Measurements from ENCODE around the gene SEMA4D. TPM values are rescaled to one million over a fixed set of nuclear protein-coding genes. Genes with fewer than 3 reads are reported as not detected.

SEMA4D gene
- total RNA-seq, 4 donors from 2014 or later: 37.3 to 50.1 (median 42.6) TPM

GRCh38 chr9:89368978-89369377, 128.9 kb downstream of the SEMA4D start:
- H3K36me3 ChIP-seq: no peaks in the 10 kb centered on the region
- no peak overlapping the region for H3K4me3 ChIP-seq
- DNase-seq (ENCODE audit: low spot score in 2 of 2): no peak
- H3K27me3 ChIP-seq: no peaks in the 10 kb centered on the region
- H3K4me1 ChIP-seq: peaks cover 9% of the 10 kb centered on the region
- H3K27ac ChIP-seq: no peak overlapping the region
- WGBS: 100% methylated on average over 5 of the region's 8 CpGs
- no peaks in the 10 kb centered on the region for H3K9me3 ChIP-seq
- TF ChIP-seq EP300 (IDR thresholded peaks at IDR 0.05): no peak
- TF ChIP-seq POLR2AphosphoS5 (IDR thresholded peaks at IDR 0.05): no peak
- no peak for TF ChIP-seq POLR2A (IDR thresholded peaks at IDR 0.05)
- no peak for TF ChIP-seq CTCF (IDR thresholded peaks at IDR 0.05)

GRCh38 chr9:89368550-89368949, 129.4 kb downstream of the SEMA4D start:
- Histone ChIP-seq H3K9me3 (no peaks in the 10 kb centered on the region), H3K27me3 (no peaks in the 10 kb centered on the region), H3K27ac (no peak overlapping the region), H3K36me3 (no peaks in the 10 kb centered on the region), H3K4me1 (peaks cover 9% of the 10 kb centered on the region), H3K4me3 (no peak overlapping the region)
- 93% methylated on average over 7 of the region's 7 CpGs for WGBS
- DNase-seq (ENCODE audit: low spot score in 2 of 2): no peak
- TF ChIP-seq POLR2A (IDR thresholded peaks at IDR 0.05) (no peak), POLR2AphosphoS5 (IDR thresholded peaks at IDR 0.05) (no peak), EP300 (IDR thresholded peaks at IDR 0.05) (no peak), CTCF (IDR thresholded peaks at IDR 0.05) (no peak)

DNA sequence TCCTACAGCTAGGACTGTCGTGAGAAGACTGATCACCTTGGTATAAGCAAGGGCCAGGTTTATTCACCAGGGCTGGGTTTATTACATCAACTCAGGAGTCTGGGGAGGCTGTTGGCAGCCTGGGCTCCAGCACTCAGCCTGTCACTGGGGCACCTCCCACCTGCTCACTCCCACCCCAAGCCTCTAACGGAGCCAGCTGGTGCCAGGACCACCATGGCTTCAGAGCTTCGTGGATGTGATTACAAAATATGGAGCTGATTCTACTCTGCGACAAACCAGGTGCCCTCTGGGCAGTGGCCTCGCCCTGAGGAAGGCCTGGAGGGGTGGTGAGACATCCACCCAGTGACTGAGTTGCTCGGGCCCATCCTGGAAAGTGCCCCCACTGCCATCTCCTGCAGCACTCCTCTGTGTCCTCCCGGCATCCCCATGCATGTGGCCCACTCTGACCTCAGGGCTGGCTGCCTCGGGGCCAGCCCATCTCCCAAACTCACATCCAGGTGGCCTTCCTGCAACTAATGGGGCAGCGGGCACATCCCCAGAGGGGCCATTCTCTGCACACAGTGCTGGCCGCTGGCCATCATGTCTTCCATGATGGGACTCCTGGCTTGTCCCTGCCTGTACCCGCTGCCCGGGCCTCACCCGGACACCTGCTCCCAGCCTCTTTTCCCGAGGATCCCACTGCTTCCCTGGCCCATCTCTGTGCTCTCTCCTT, 130.0 kb downstream of the SEMA4D start:
- H3K27ac ChIP-seq: no peak overlapping the region
- H3K4me1 ChIP-seq: peaks cover 9% of the 10 kb centered on the region
- no peak for DNase-seq (ENCODE audit: low spot score in 2 of 2)
- H3K9me3 ChIP-seq: no peaks in the 10 kb centered on the region
- 84% methylated on average over 10 of the region's 14 CpGs for WGBS
- TF ChIP-seq POLR2A (IDR thresholded peaks at IDR 0.05) (no peak), POLR2AphosphoS5 (IDR thresholded peaks at IDR 0.05) (no peak), CTCF (IDR thresholded peaks at IDR 0.05) (no peak), EP300 (IDR thresholded peaks at IDR 0.05) (no peak)
- no peak overlapping the region for H3K4me3 ChIP-seq
- peaks cover under 1% of the 10 kb centered on the region for H3K36me3 ChIP-seq
- no peaks in the 10 kb centered on the region for H3K27me3 ChIP-seq

DNA sequence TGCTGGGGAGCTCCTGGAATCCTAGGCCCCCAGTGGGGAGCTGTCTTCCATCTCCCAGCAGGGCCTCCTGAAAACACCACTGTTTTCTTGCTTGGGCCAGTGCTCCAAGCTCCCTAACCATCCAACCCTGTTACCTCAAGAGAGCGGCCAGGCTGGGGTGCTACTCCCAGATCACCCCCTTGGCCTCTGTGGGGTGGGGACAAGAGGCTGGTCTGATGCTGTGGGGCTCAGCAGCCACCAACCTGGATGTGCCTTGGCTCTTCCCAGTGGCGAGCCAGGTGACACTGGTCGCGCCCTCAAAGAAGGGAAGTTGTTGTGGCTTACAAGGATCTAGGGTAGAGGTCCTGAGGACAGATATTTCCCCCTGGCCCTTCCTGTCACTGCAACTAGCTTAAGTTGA, 130.6 kb downstream of the SEMA4D start:
- Histone ChIP-seq H3K4me1 (peaks cover 9% of the 10 kb centered on the region), H3K27me3 (no peaks in the 10 kb centered on the region), H3K9me3 (no peaks in the 10 kb centered on the region), H3K27ac (no peak overlapping the region), H3K36me3 (peaks cover 7% of the 10 kb centered on the region), H3K4me3 (no peak overlapping the region)
- no peak for TF ChIP-seq CTCF (IDR thresholded peaks at IDR 0.05)
- no peak for TF ChIP-seq POLR2AphosphoS5 (IDR thresholded peaks at IDR 0.05)
- TF ChIP-seq POLR2A (IDR thresholded peaks at IDR 0.05): no peak
- TF ChIP-seq EP300 (IDR thresholded peaks at IDR 0.05): no peak
- DNase-seq (ENCODE audit: low spot score in 2 of 2): no peak
- 79% methylated on average over 4 of the region's 4 CpGs for WGBS

- DNase-seq (ENCODE audit: low spot score in 2 of 2): no peak
- Histone ChIP-seq H3K27ac (no peak overlapping the region), H3K27me3 (no peaks in the 10 kb centered on the region), H3K9me3 (no peaks in the 10 kb centered on the region), H3K36me3 (peaks cover 12% of the 10 kb centered on the region), H3K4me1 (peaks cover 9% of the 10 kb centered on the region), H3K4me3 (no peak overlapping the region)
- TF ChIP-seq POLR2AphosphoS5 (IDR thresholded peaks at IDR 0.05) (no peak), EP300 (IDR thresholded peaks at IDR 0.05) (no peak), POLR2A (IDR thresholded peaks at IDR 0.05) (no peak), CTCF (IDR thresholded peaks at IDR 0.05) (no peak)
- 91% methylated on average over 3 of the region's 3 CpGs for WGBS
Measured at GRCh38 chr9:89366711-89367110, 131.2 kb downstream of the SEMA4D start.
